Mucosa of descending colon (tissue), 3 donors: ENCODE results near the gene PAQR9. TPM values are rescaled to one million over a fixed set of nuclear protein-coding genes. Genes with fewer than 3 reads are reported as not detected.

Experiments
- ATAC-seq: fragments of 200-7000 bp; cut with Tn5 transposase; one replicate; pipeline ENCODE4 v1.9.1; 2020; ENCODE audit warnings: mild to moderate bottlenecking, moderate library complexity
- DNase-seq, 3 donors: peaks; one replicate each; pipeline ENCODE4 v3.0.0-alpha.2; 2020
- H3K36me3 ChIP-seq: fragments of 200-600 bp; one replicate; pipeline ENCODE4 v1.8.0; 2021; ENCODE audit warnings: low read depth, mild to moderate bottlenecking
- H3K4me1 ChIP-seq: fragments of 200-600 bp; one replicate; pipeline ENCODE4 v1.8.0; 2021; ENCODE audit warnings: low read depth, mild to moderate bottlenecking
- H3K4me3 ChIP-seq: fragments of 200-600 bp; one replicate; pipeline ENCODE4 v1.8.0; 2021; ENCODE audit warnings: mild to moderate bottlenecking
- H3K9me3 ChIP-seq: fragments of 200-600 bp; one replicate; pipeline ENCODE4 v1.8.0; 2021; ENCODE audit warnings: mild to moderate bottlenecking
- CTCF ChIP-seq: fragments of 200-600 bp; IDR thresholded peaks from one replicate; pipeline ENCODE4 v1.8.0; 2022; ENCODE audit warnings: antibody characterized with exemption, mild to moderate bottlenecking
- intact Hi-C, 2 donors: fragments of 100-400 bp; cut with DNase I in 1 of 2; cut with micrococcal nuclease in 1 of 2; formaldehyde crosslinking; loops; one replicate each; pipeline versions ENCODE4 v1.11.0 to v1.11.1; 2022; cut with DNase I, micrococcal nuclease
- total RNA-seq, 3 donors: library from RNA; stranded (reverse); fragmentation: NEBNext Ultra II Directional in 2 of 3; extraction: Animal tissue kit (Norgen Biotek cat#: 25700) in 2 of 3; gene quantifications; one replicate each; pipeline versions ENCODE4 v1.2.1 to v1.2.4, GENCODE V29; 2021 to 2023
- donor health status: DM: no; HTN: no; CAD: no; lungs with moderate emphysema.
- donor health status: DM: no; HTN: no; CAD: no.
- donor health status: DM: no; HTN: yes; CAD: no.

Gene PAQR9
- total RNA-seq, 3 donors from 2014 or later, result not detected

- TF ChIP-seq CTCF, result no peak
- DNase-seq, result no peak
- ATAC-seq, result no peak
- Histone ChIP-seq H3K4me1 (no peaks in the 10 kb centered on the region), H3K36me3 (no peaks in the 10 kb centered on the region), H3K9me3 (no peaks in the 10 kb centered on the region), H3K4me3 (no peak overlapping the region)
- intact Hi-C loops, result no loop called here
Measured at GRCh38 chr3:142913432-142913831, 50.0 kb downstream of the PAQR9 start.

- no peak for ATAC-seq
Measured at GRCh38 chr3:142912402-142913172, 50.9 kb downstream of the PAQR9 start.

More at GRCh38 chr3:142912402-142913172, 50.9 kb downstream of the PAQR9 start:
- Histone ChIP-seq H3K4me1 (no peaks in the 10 kb centered on the region), H3K4me3 (no peak overlapping the region), H3K9me3 (no peaks in the 10 kb centered on the region), H3K36me3 (no peaks in the 10 kb centered on the region)
- intact Hi-C loops, result no loop called here
- DNase-seq, result no peak
- TF ChIP-seq CTCF, result no peak

Other genes starting within 250 kb of the PAQR9 start
- gene TRPC1, start 239.6 kb downstream of the PAQR9 start, total RNA-seq, result 10 to 100 TPM in 1 of 3 donors, 1 to 10 TPM in 1, under 1 TPM in 1; 0.87 to 11.4 (median 2.0) TPM
- gene PCOLCE2, start 74.6 kb downstream of the PAQR9 start, total RNA-seq, result 1 to 10 TPM; 1.5 to 8.4 (median 2.3) TPM
- gene U2SURP, start 37.9 kb upstream of the PAQR9 start, total RNA-seq, result 10 to 100 TPM; 62.4 to 75.5 (median 70.2) TPM
- 1 to 10 TPM; 1.1 to 3.2 (median 1.5) TPM for gene CHST2, start 156.1 kb upstream of the PAQR9 start, total RNA-seq